Hindlimb muscle (tissue), 1 donor: ENCODE results near the gene PARVG. TPM values are rescaled to one million over a fixed set of nuclear protein-coding genes. Genes with fewer than 3 reads are reported as not detected.

ENCODE experiments used
- DNase-seq: peaks from one replicate; pipeline ENCODE4 v3.0.0-alpha.2; 2013
- polyA plus RNA-seq: library from polyadenylated mRNA; unstranded; fragments of 120-200 nt; gene quantifications from one replicate; pipeline ENCODE4 v1.2.1, GENCODE V29; 2013; ENCODE audit not compliant: insufficient read length

Gene PARVG
- polyA plus RNA-seq, 1 donor, result 4.5 TPM

GRCh38 chr22:44155115-44155514 lies 25.6 kb upstream of the PARVG start:
- DNase-seq, result no peak

GRCh38 chr22:44157916-44158618 lies 22.7 kb upstream of the PARVG start:
- DNase-seq, result no peak

- DNase-seq, result no peak
These were observed 21.9 kb upstream of the PARVG start for GRCh38 chr22:44158816-44159215.

- no peak for DNase-seq
These were observed 21.5 kb upstream of the PARVG start for GRCh38 chr22:44159221-44159620.

GRCh38 chr22:44159811-44160210 lies 20.9 kb upstream of the PARVG start:
- no peak for DNase-seq

- DNase-seq, result no peak
These were observed 20.3 kb upstream of the PARVG start for GRCh38 chr22:44160421-44160820.

GRCh38 chr22:44161673-44162072 lies 19.1 kb upstream of the PARVG start:
- no peak for DNase-seq

GRCh38 chr22:44162960-44163359 lies 17.8 kb upstream of the PARVG start:
- DNase-seq, result no peak

GRCh38 chr22:44163536-44163935 lies 17.2 kb upstream of the PARVG start:
- no peak for DNase-seq

GRCh38 chr22:44164031-44164430 lies 16.7 kb upstream of the PARVG start:
- no peak for DNase-seq

GRCh38 chr22:44165286-44165874 lies 15.3 kb upstream of the PARVG start:
- no peak for DNase-seq

- DNase-seq, result no peak
These were observed 14.0 kb upstream of the PARVG start for GRCh38 chr22:44166498-44167276.

- no peak for DNase-seq
These were observed 13.2 kb upstream of the PARVG start for GRCh38 chr22:44167501-44167900.

GRCh38 chr22:44168206-44168605 lies 12.5 kb upstream of the PARVG start:
- DNase-seq, result no peak

- DNase-seq, result no peak
These were observed 10.3 kb upstream of the PARVG start for GRCh38 chr22:44170470-44170869.

GRCh38 chr22:44171561-44171960 lies 9.2 kb upstream of the PARVG start:
- DNase-seq, result no peak

- DNase-seq, result no peak
These were observed 8.2 kb upstream of the PARVG start for GRCh38 chr22:44172370-44173108.

- DNase-seq, result no peak
These were observed 7.6 kb upstream of the PARVG start for GRCh38 chr22:44173154-44173553.

GRCh38 chr22:44175676-44176075 lies 5.0 kb upstream of the PARVG start:
- no peak for DNase-seq

GRCh38 chr22:44179196-44179988 lies 1.3 kb upstream of the PARVG start:
- no peak for DNase-seq

- DNase-seq, result no peak
These were observed 578 bp upstream of the PARVG start for GRCh38 chr22:44179989-44180705.
